Limb (tissue), 2 donors: ENCODE data around the gene PLA2G12A.

ENCODE experiments used
- DNase-seq, 2 donors: peaks; one replicate each; pipeline ENCODE4 v3.0.0-alpha.2; 2016; ENCODE audit errors: extremely low spot score in 2 of 2

The PLA2G12A gene

GRCh38 chr4:109729117-109729717, 653 bp downstream of the PLA2G12A start:
- peak; percentile 3 to 59 for DNase-seq

- no peak for DNase-seq
Measured at GRCh38 chr4:109728385-109728784, 1.5 kb downstream of the PLA2G12A start.

- DNase-seq: no peak
Measured at GRCh38 chr4:109723110-109723509, 6.8 kb downstream of the PLA2G12A start.

- no peak for DNase-seq
Measured at GRCh38 chr4:109722357-109722756, 7.5 kb downstream of the PLA2G12A start.

GRCh38 chr4:109721033-109721432, 8.8 kb downstream of the PLA2G12A start:
- no peak for DNase-seq

- no peak for DNase-seq
Measured at GRCh38 chr4:109719604-109720003, 10.3 kb downstream of the PLA2G12A start.

GRCh38 chr4:109718759-109719158, 11.1 kb downstream of the PLA2G12A start:
- no peak for DNase-seq

- DNase-seq: no peak
Measured at GRCh38 chr4:109713500-109713899, 16.4 kb downstream of the PLA2G12A start.

- no peak for DNase-seq
Measured at GRCh38 chr4:109708990-109709389, 20.9 kb downstream of the PLA2G12A start.

GRCh38 chr4:109708435-109708834, 21.4 kb downstream of the PLA2G12A start:
- no peak for DNase-seq

GRCh38 chr4:109703664-109704361, 26.1 kb downstream of the PLA2G12A start:
- peak in 1 of 2 donors; percentile 16 for DNase-seq

GRCh38 chr4:109702950-109703663, 26.8 kb downstream of the PLA2G12A start, which contains the start of gene CASP6:
CASP6 (minus strand) TSS chr4:109703445; CDS start chr4:109703395, 50 bp downstream.
- peak; percentile 70 to 86 for DNase-seq

- DNase-seq: no peak
Measured at GRCh38 chr4:109701566-109702410, 28.1 kb downstream of the PLA2G12A start.

- DNase-seq: no peak
Measured at GRCh38 chr4:109699553-109700225, 30.2 kb downstream of the PLA2G12A start.

GRCh38 chr4:109698656-109699055, 31.2 kb downstream of the PLA2G12A start:
- no peak for DNase-seq

- DNase-seq: no peak
Measured at GRCh38 chr4:109691411-109691920, 38.4 kb downstream of the PLA2G12A start.

GRCh38 chr4:109690690-109691410, 39.0 kb downstream of the PLA2G12A start:
- no peak for DNase-seq

GRCh38 chr4:109684727-109685126, 45.1 kb downstream of the PLA2G12A start:
- DNase-seq: no peak

- no peak for DNase-seq
Measured at GRCh38 chr4:109683621-109684253, 46.1 kb downstream of the PLA2G12A start.

- no peak for DNase-seq
Measured at GRCh38 chr4:109682875-109683274, 47.0 kb downstream of the PLA2G12A start.
